T-helper 1 cell treated with Interleukin-12 subunit alpha and Interleukin-12 subunit beta and Interleukin-4 antibody, amounts not matched to agents 30 μg/mL and 1 μg/mL, for 36 hours (primary cell): Measurements from ENCODE around the gene PKIB.

Experiments used
- H3K27ac Mint-ChIP-seq: one replicate; pipeline ENCODE4 v1.8.0; 2021; ENCODE audit warnings: mild to moderate bottlenecking, mixed read lengths
- H3K27me3 Mint-ChIP-seq: one replicate; pipeline ENCODE4 v1.8.0; 2021; ENCODE audit warnings: low read depth, mixed read lengths
- H3K36me3 Mint-ChIP-seq: one replicate; pipeline ENCODE4 v1.8.0; 2021; ENCODE audit warnings: low read depth, mixed read lengths
- H3K4me1 Mint-ChIP-seq: one replicate; pipeline ENCODE4 v1.8.0; 2021; ENCODE audit warnings: low read depth, mixed read lengths
- H3K4me3 Mint-ChIP-seq: one replicate; pipeline ENCODE4 v1.8.0; 2021; ENCODE audit warnings: mild to moderate bottlenecking, moderate library complexity, mixed read lengths
- H3K9me3 Mint-ChIP-seq: one replicate; pipeline ENCODE4 v1.8.0; 2021; ENCODE audit warnings: mixed read lengths

Gene PKIB

DNA sequence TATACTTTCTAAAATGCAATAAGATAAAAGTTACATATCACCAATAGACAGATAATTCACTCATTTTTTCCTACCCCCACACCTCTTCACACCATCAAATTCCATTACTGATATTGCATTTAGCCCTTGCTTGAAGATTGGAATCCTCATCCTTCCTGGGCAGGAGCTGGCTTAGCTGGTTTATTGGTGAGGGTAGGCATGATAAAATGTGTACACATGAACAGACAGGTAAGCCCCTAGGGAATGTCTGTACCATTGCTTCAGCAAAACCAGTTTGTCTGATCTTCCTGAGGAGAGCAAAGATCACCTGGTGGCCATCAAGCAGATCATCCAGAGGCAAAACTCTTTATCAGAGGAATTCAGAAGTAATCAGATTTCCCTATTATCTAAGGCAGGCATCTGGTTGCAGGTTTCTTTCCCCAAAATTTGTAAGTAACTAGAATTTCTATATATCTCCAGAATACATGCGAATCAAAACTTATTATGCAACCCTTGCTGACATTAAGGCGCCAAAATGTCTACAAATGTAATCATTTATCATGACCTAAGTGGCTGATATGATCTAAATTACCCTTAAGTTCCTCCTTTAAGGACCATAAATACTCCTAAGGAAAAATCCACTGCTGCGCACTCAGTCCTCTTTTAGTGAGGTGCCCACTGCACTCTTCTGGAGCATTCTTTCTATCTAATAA is 162.7 kb downstream of the PKIB start:
- H3K4me3 Mint-ChIP-seq = no peak overlapping the region
- peaks cover 23% of the 10 kb centered on the region for H3K27me3 Mint-ChIP-seq
- no peak overlapping the region for H3K27ac Mint-ChIP-seq
- H3K9me3 Mint-ChIP-seq = no peaks in the 10 kb centered on the region
- H3K36me3 Mint-ChIP-seq = no peaks in the 10 kb centered on the region
- H3K4me1 Mint-ChIP-seq = no peaks in the 10 kb centered on the region
